ENCODE data around the gene CCSER2.

CCSER2 gene

DNA sequence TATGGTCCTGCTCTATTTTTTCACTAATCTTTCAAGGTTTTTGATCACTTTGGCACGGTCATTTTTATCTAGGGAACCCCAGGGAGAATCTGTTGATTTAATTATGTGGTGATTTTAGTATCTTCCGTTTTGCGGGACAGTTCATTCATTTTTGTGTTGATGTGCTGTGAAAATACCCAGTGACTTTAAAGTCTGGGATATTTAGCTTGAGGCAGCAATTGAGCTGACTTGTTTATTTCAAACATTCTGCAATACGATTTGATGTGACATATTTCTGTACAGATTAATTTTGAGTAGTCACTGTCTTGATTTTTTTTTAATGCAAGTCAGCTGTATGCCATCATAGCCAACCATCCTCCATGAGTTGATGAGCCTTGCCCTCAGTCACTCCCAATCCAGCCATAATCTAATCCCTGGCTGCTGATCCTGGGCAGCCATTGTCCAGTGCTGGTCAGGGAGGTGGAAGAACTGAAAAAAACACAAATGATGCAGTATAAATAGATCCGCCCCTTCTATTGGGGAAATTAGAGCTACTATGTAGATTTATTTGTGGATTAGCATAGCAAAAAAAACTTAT lies 183.4 kb downstream of the CCSER2 start:
- H3K27ac ChIP-seq: no peak overlapping the region
- TF ChIP-seq, protein P1, sequence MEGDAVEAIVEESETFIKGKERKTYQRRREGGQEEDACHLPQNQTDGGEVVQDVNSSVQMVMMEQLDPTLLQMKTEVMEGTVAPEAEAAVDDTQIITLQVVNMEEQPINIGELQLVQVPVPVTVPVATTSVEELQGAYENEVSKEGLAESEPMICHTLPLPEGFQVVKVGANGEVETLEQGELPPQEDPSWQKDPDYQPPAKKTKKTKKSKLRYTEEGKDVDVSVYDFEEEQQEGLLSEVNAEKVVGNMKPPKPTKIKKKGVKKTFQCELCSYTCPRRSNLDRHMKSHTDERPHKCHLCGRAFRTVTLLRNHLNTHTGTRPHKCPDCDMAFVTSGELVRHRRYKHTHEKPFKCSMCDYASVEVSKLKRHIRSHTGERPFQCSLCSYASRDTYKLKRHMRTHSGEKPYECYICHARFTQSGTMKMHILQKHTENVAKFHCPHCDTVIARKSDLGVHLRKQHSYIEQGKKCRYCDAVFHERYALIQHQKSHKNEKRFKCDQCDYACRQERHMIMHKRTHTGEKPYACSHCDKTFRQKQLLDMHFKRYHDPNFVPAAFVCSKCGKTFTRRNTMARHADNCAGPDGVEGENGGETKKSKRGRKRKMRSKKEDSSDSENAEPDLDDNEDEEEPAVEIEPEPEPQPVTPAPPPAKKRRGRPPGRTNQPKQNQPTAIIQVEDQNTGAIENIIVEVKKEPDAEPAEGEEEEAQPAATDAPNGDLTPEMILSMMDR (IDR thresholded peaks at IDR 0.05): no peak
- TF ChIP-seq ZFX (IDR thresholded peaks at IDR 0.05; ENCODE audit: borderline replicate concordance): no peak

DNA sequence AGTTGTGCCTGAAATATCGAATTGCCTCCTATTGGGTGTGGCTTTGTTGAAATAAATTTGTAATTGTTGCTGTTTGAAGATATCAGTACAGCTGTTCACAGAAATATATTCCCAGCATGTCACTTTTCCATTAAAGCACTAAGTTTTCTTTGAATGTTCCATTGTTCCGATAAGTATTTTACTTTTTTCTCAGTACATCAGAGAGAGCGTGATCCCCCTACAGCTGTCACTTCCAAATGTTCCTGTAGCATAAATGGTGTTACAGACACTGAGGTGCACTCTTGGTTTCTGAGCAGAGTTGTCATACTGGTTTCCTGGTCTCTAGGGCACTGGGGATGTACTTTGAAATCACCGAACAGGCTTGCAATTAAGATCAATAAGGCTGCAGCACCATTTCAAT lies 189.2 kb downstream of the CCSER2 start:
- no peak overlapping the region for H3K27ac ChIP-seq
- TF ChIP-seq, protein P1 (IDR thresholded peaks at IDR 0.05): no peak
- no peak for TF ChIP-seq ZFX (IDR thresholded peaks at IDR 0.05; ENCODE audit: borderline replicate concordance)

DNA sequence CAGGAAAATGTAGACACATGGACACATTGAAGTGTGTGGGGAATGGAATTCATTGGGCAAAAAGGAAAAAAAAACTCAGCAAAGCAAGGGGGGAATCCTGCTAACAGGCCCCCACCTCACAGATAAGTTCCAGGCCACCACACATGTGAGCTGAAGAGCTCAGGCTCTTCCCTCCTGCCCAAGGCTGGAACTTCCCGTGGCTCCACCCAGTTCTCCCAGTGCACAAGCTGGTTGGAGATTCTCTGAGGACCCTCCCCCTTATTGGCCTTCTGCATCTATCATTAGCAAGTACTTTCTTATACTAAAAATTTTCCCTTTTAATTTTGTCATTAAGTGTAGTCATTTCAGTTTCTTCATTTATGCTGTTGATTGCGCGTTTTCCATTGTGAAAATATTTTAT lies 190.8 kb downstream of the CCSER2 start:
- TF ChIP-seq ZFX (IDR thresholded peaks at IDR 0.05; ENCODE audit: borderline replicate concordance): no peak
- TF ChIP-seq, protein P1 (IDR thresholded peaks at IDR 0.05): no peak
- H3K27ac ChIP-seq: no peak overlapping the region

DNA sequence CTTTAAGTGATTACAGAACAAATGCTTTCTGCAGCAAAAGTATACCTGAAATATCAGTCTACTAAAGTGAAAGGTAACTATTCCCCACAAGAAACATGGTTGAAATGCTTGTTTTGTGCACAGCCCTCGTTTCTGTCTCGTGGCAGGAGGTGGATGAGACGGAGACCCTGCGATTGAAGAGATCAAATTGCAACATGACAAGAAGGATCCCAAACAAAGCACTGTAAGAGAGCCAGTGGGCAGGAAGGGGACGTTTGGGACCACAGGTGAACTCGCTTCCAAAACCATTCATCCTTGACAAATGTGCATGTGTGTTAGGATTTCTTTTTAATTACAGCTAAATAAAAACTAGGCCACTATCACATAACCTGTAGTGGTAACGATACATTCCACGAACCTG lies 192.6 kb downstream of the CCSER2 start:
- no peak for TF ChIP-seq ZFX (IDR thresholded peaks at IDR 0.05; ENCODE audit: borderline replicate concordance)
- TF ChIP-seq, protein P1 (IDR thresholded peaks at IDR 0.05): no peak
- no peak overlapping the region for H3K27ac ChIP-seq

DNA sequence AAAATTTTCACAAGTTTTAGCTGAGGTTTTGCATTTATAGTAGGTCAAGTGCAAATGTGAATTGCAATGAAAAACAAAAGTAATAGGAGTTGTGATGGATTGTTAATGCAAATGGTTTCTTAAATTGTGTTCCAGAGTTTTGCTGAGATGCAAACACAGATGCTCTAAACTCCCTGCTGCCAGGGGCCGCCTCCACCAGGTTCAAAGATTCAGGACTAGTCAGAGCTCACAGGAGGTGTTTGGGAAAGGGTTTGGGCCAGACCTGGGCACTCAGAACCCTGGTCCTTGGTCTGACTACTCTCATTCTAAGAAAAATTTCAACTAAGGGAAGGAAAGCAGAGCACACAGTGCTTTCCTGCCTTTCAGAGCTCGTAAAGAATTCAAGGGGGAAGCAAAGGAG lies 193.1 kb downstream of the CCSER2 start:
- TF ChIP-seq ZFX (IDR thresholded peaks at IDR 0.05; ENCODE audit: borderline replicate concordance): no peak
- TF ChIP-seq, protein P1 (IDR thresholded peaks at IDR 0.05): no peak
- no peak overlapping the region for H3K27ac ChIP-seq

DNA sequence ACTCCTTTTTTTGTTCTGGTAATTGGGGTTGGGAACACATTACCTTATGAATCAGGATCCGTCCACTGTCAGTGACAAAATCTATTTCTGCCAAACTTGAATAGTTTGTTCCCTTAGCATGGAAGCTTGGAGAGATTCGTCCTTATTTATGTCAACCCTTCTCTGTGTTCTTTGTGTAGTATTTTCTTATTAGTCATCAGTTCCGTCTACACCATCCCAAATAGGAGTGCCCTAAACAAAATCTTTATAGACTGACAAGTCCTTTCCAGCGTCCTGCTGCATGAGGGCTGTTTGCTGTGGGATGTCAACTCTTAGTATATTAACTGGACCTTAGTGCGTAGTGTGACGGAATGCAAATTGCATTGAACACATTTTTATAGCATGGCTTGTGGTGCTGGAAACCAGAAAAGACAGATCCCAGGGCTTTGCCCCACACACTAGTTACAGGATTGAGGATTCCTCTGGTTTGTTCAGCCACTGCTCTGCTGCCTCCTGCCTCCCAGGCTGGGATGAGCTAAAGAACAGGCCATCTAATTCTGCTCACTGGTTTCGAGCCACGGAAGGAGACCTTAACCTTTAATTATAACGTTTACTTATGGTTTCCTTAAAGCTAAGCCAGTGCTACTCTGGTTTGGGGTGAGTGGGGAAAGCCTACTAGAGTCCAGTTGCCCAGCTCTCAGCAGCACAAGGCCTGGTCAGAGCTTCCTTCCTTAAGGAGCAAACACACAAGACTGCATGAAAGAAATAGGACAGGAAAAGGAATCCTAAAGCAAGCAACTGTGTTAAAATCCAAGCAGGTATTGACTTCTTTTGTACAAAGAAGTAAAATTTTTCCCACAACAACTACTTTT lies 194.4 kb downstream of the CCSER2 start:
- no peak overlapping the region for H3K27ac ChIP-seq

More for the DNA sequence above, 194.4 kb downstream of the CCSER2 start:
- TF ChIP-seq, protein P1 (IDR thresholded peaks at IDR 0.05): no peak
- TF ChIP-seq ZFX (IDR thresholded peaks at IDR 0.05; ENCODE audit: borderline replicate concordance): no peak
